Mucosa of gallbladder (tissue), 1 donor: ENCODE results near the gene CCNB2. TPM values are rescaled to one million over a fixed set of nuclear protein-coding genes. Genes with fewer than 3 reads are reported as not detected.

Experiments used
- DNase-seq: peaks from one replicate; pipeline ENCODE4 v3.0.0-alpha.2; 2020; ENCODE audit warnings: low spot score
- total RNA-seq: library from RNA; stranded (reverse); gene quantifications from one replicate; pipeline ENCODE4 v1.2.1, GENCODE V29; 2021
- donor health status: DM: no; HTN: no; CAD: no.

CCNB2 gene
- total RNA-seq, 1 donor from 2014 or later, result 2.2 TPM

GRCh38 chr15:59166601-59167265, 61.8 kb downstream of the CCNB2 start:
- no peak for DNase-seq

GRCh38 chr15:59168536-59168935, 63.6 kb downstream of the CCNB2 start:
- DNase-seq, result no peak

GRCh38 chr15:59169251-59169708, 64.3 kb downstream of the CCNB2 start:
- no peak for DNase-seq

- DNase-seq, result peak; percentile 65
Measured at GRCh38 chr15:59170295-59171066, 65.5 kb downstream of the CCNB2 start.

- no peak for DNase-seq
Measured at GRCh38 chr15:59171067-59171397, 66.1 kb downstream of the CCNB2 start.

GRCh38 chr15:59172289-59172901, 67.4 kb downstream of the CCNB2 start:
- DNase-seq, result no peak

- no peak for DNase-seq
Measured at GRCh38 chr15:59173194-59173593, 68.2 kb downstream of the CCNB2 start.

- no peak for DNase-seq
Measured at GRCh38 chr15:59174151-59174834, 69.3 kb downstream of the CCNB2 start.

Other genes with a start within 250 kb of the CCNB2 start
- 67.1 TPM for gene SLTM, start 171.5 kb upstream of the CCNB2 start, total RNA-seq
- 34.5 TPM for gene RNF111, start 117.5 kb upstream of the CCNB2 start, total RNA-seq
- gene LDHAL6B, start 101.7 kb downstream of the CCNB2 start, total RNA-seq, result not detected